GM18870 (cell line): ENCODE results near the gene RNF39.

Experiments used
- ATAC-seq: cut with Tn5 transposase; IDR thresholded peaks from one replicate; pipeline ENCODE4 v1.9.1; 2021; ENCODE audit warnings: moderate library complexity; ENCODE audit not compliant: unreplicated experiment

Gene RNF39

GRCh38 chr6:30020626-30021025 lies 54.9 kb downstream of the RNF39 start:
- ATAC-seq: no peak
